Adrenal gland (tissue), 12 donors: ENCODE measurements around the gene IZUMO4. TPM values are rescaled to one million over a fixed set of nuclear protein-coding genes. Genes with fewer than 3 reads are reported as not detected.
"Not testable (repeated sequence)": the region's sequence is repeated elsewhere in the genome, so short reads cannot be mapped to it uniquely, and the experiment has no call there.

Experiments
- DNase-seq, 7 donors: peaks; one replicate each; pipeline ENCODE4 v3.0.0-alpha.2; 2019 to 2020
- H3K27ac ChIP-seq, 5 donors: fragments of 200-600 bp; sonication (generic) in 4 of 5; 1 replicate in 3 of 5; 2 replicates in 2 of 5; pipeline versions ENCODE4 v1.5.1 to v1.8.0; 2016 to 2020; ENCODE audit warnings: mild to moderate bottlenecking in 1 of 5
- H3K27me3 ChIP-seq: fragments of 200-600 bp; 2 replicates; pipeline ENCODE4 v1.8.0; 2021
- H3K36me3 ChIP-seq, 2 donors: fragments of 200-600 bp; replicated peaks in 1 of 2; 1 replicate in 1 of 2; 2 replicates in 1 of 2; pipeline versions ENCODE4 v1.5.1 to v1.8.0; 2018 to 2022
- H3K4me1 ChIP-seq, 2 donors: fragments of 200-600 bp; replicated peaks in 1 of 2; 1 replicate in 1 of 2; 2 replicates in 1 of 2; pipeline versions ENCODE4 v1.5.1 to v1.8.0; 2018 to 2021
- H3K4me3 ChIP-seq, 4 donors: fragments of 200-600 bp; sonication (generic) in 3 of 4; one replicate each; pipeline ENCODE4 v1.5.1; 2016 to 2018
- H3K9me3 ChIP-seq, 3 donors: fragments of 200-600 bp; sonication (generic) in 1 of 3; replicated peaks in 1 of 3; 1 replicate in 2 of 3; 2 replicates in 1 of 3; pipeline versions ENCODE4 v1.5.1 to v1.8.0; 2016 to 2021
- POLR2A ChIP-seq, 2 donors: fragments of 450-650 bp; IDR thresholded peaks; one replicate each; pipeline ENCODE4 v1.6.1; 2017; ENCODE audit warnings: antibody characterized with exemption in 2 of 2, mild to moderate bottlenecking in 2 of 2, moderate library complexity in 1 of 2
- WGBS, 4 donors: extraction: QIAGEN DNeasy Blood & Tissue Kit in 2 of 4; methylation state at CpG; one replicate each; pipeline versions ENCODE4 v1.1.5 to v1.1.7; 2013 to 2017; 5-methylcytosine and 5-hydroxymethylcytosine counted together
- intact Hi-C, 2 donors: fragments of 100-400 bp; cut with DNase I; formaldehyde crosslinking; loops; one replicate each; pipeline versions ENCODE4 v1.14.1 to v1.15.0; 2022 to 2023
- polyA plus RNA-seq, 3 donors: library from polyadenylated mRNA; stranded (reverse); fragments of 200-250 nt in 2 of 3; fragments of 350-450 nt in 1 of 3; fragmentation: Illumina TruSeq in 1 of 3; extraction: RNeasy Lipid Tissue Mini Kit (QIAGEN cat#74804) in 1 of 3; gene quantifications; one replicate each; pipeline ENCODE4 v1.2.3, GENCODE V29; 2013 to 2014
- total RNA-seq, 9 donors: library from RNA; depleted of rRNA in 4 of 9; stranded (reverse); fragments of >200 nt in 4 of 9; fragments of 120-200 nt in 1 of 9; fragmentation: NEBNext Ultra II Directional in 1 of 9; extraction: Animal tissue kit (Norgen Biotek cat#: 25700) in 1 of 9; gene quantifications; one replicate each; pipeline versions ENCODE4 v1.1.0 to v1.2.4, GENCODE V29; 2013 to 2023
- TF ChIP-seq, protein P1 (sequence below), 6 experiments: fragments of 450-650 bp in 4 of 6; fragments of 200-600 bp in 2 of 6; sonication (generic) in 1 of 6; IDR thresholded peaks; 1 replicate in 5 of 6; 2 replicates in 1 of 6; pipeline versions ENCODE4 v1.5.1 to v1.8.0; 2016 to 2021; ENCODE audit warnings: antibody characterized with exemption in 6 of 6, mild to moderate bottlenecking in 2 of 6, moderate library complexity in 1 of 6
- donor health status: healthy with polysubstance abuse.
- donor health status: Bipolar disorder and iron deficiency.
- donor health status: DM: yes; HTN: yes; CAD: no.
- donor health status: DM: no; HTN: no; CAD: no.
- donor health status: DM: no; HTN: no; CAD: no.
- donor health status: DM: yes; HTN: yes; CAD: no.

IZUMO4 gene
- total and polyA plus RNA-seq, 12 donors = 0.69 to 24.6 (median 2.5) TPM

DNA sequence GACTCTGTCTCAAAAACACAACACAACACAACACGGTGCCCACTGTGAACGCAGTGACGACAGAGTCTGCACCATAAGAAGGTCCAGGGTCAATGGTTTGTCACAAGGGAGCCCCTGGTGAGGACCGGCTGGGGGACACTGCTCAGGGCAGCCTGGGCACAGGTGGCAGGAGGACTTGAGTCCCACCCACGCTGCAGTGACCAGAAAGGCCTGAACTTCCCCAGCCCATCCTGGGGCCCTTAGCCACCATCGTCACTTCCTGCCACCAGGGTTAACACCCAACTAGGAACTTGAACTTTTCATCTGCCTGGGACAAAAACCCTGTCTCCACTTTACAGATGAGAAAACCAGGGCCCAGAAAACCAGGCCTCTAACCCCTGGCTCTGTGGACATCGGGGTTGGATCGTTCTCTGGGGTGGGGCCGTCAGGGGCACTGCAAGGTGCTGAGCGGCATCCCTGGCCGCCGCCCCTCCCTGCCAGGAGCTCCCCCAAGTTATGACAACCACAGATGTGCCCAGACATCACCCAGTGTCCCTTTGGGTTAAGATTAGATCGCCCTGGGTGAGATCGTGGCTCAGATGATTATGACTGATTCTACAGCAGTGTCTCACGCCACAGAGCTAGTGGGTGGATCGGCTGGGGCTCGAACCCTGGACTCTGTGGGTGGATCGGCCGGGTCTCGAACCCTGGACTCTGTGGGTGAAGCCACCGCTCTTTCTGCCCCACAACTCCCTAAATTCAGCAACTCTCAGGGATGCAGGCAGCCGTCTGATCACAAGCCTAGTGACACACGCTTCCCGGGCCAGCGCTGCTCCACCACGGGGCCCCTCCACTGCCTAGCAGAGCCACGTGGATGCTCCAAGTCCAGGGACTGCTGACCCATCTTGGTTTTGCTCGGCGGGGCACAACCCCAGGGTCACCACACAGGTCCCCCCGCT, 14.6 kb upstream of the IZUMO4 start:
- peaks cover 0 to 11% of the 10 kb centered on the region in 2 donors for H3K4me1 ChIP-seq
- H3K27me3 ChIP-seq = no peaks in the 10 kb centered on the region
- 77 to 84% (median 81%) methylated on average over 13 to 30 of the region's 30 CpGs for WGBS, 4 donors

DNA sequence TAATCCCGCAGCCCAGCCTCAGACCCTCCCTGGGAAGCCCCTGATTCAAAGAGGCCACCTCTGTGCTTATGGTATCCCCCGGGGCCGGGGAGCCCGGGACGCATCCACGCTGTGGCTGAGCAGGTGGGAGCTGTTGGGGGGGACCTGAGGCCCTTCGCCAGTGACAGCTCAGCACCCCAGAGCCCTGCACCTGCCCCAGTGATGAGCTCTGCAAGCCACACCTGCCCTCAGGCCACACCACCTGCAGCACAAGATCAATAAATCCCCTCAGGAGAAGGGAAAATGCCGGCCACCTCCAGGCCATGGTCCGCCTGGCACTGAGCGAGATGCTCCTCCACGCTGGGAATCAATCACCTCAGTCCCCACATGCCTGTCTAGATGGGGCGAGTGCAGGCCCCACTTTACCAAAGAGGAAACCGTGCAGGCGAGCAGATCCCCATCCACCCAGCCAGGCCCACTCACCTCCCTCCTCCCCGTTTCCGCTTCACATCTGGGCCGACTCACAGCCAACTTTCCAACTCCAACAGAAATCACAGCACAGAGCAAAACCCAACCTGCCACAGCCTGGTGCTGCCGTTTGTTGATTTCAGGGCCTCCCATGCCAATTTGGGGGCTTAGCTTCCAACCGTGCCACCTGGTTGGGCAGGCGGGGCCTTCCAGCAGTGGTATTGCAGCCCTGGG, 13.4 kb upstream of the IZUMO4 start:
- peak overlapping the region in 3 of 5 donors; percentile 13 to 59 (median 14) for H3K27ac ChIP-seq
- WGBS, 4 donors = 69 to 81% (median 70%) methylated on average over 9 to 20 of the region's 20 CpGs
- H3K4me3 ChIP-seq = no peak overlapping the region
- no peaks in the 10 kb centered on the region for H3K9me3 ChIP-seq
- peaks cover 0 to 20% of the 10 kb centered on the region in 2 donors for H3K36me3 ChIP-seq
- H3K4me1 ChIP-seq = peaks cover 0 to 23% of the 10 kb centered on the region in 2 donors
- intact Hi-C loops = no loop called here
- no peaks in the 10 kb centered on the region for H3K27me3 ChIP-seq
- DNase-seq = no peak
- TF ChIP-seq, protein P1, sequence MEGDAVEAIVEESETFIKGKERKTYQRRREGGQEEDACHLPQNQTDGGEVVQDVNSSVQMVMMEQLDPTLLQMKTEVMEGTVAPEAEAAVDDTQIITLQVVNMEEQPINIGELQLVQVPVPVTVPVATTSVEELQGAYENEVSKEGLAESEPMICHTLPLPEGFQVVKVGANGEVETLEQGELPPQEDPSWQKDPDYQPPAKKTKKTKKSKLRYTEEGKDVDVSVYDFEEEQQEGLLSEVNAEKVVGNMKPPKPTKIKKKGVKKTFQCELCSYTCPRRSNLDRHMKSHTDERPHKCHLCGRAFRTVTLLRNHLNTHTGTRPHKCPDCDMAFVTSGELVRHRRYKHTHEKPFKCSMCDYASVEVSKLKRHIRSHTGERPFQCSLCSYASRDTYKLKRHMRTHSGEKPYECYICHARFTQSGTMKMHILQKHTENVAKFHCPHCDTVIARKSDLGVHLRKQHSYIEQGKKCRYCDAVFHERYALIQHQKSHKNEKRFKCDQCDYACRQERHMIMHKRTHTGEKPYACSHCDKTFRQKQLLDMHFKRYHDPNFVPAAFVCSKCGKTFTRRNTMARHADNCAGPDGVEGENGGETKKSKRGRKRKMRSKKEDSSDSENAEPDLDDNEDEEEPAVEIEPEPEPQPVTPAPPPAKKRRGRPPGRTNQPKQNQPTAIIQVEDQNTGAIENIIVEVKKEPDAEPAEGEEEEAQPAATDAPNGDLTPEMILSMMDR (IDR thresholded peaks at IDR 0.05) = no peak
- TF ChIP-seq POLR2A (IDR thresholded peaks at IDR 0.05) = no peak

More for the DNA sequence above, 14.6 kb upstream of the IZUMO4 start:
- TF ChIP-seq, protein P1 (IDR thresholded peaks at IDR 0.05) = no peak
- TF ChIP-seq POLR2A (IDR thresholded peaks at IDR 0.05) = no peak
- Histone ChIP-seq H3K4me3 (no peak overlapping the region), H3K27ac (peak overlapping the region in 3 of 5 donors; percentile 6 to 53 (median 8)), H3K36me3 (peaks cover 0 to 32% of the 10 kb centered on the region in 2 donors), H3K9me3 (no peaks in the 10 kb centered on the region)
- no peak for DNase-seq
- intact Hi-C loops = no loop called here

DNA sequence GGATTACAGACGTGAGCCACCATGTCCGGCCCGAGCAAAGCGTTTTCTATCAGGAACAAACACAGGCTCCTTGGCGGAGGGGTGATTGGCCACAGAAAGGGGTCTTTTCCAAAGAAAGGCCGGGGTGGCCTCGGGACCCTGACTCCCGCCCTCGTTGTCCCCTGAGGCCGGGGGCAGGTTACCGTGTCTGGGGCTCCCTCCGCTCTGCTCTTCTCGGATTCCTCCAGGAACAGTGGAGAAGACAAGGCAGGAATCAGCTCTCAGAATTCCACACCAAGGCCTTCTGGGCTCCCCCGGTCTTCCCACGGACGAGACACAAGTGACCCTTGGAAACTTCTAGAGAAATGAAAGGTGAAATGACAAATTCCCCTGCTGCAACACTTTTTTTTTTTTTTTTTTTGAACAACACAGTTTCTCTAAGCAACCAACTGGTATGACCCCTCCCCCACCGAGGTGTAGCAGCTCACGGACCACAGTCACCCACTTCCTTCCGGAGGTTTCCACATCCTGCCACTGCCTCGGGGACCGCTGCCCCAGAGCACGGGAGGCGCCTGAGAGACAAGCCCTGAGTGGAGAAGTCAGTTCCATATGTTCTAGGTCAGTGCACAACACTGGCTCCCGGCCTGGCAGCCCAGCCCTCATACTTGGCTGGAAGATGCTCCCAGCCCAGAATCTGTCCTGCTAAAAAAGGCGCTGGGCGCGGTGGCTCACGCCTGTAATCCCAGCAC, 11.6 kb upstream of the IZUMO4 start:
- 64 to 77% (median 70%) methylated on average over 20 to 28 of the region's 28 CpGs for WGBS, 4 donors
- Histone ChIP-seq H3K27me3 (no peaks in the 10 kb centered on the region), H3K9me3 (no peaks in the 10 kb centered on the region), H3K4me3 (no peak overlapping the region), H3K36me3 (peaks cover 0 to 5% of the 10 kb centered on the region in 2 donors), H3K27ac (peak overlapping the region in 3 of 5 donors; percentile 31 to 70 (median 44)), H3K4me1 (peaks cover 0 to 37% of the 10 kb centered on the region in 2 donors)
- DNase-seq = peak in 6 of 7 donors; percentile 57 to 83 (median 70)
- TF ChIP-seq, protein P1 (IDR thresholded peaks at IDR 0.05) = no peak
- no peak for TF ChIP-seq POLR2A (IDR thresholded peaks at IDR 0.05)
- intact Hi-C loops = no loop called here

DNA sequence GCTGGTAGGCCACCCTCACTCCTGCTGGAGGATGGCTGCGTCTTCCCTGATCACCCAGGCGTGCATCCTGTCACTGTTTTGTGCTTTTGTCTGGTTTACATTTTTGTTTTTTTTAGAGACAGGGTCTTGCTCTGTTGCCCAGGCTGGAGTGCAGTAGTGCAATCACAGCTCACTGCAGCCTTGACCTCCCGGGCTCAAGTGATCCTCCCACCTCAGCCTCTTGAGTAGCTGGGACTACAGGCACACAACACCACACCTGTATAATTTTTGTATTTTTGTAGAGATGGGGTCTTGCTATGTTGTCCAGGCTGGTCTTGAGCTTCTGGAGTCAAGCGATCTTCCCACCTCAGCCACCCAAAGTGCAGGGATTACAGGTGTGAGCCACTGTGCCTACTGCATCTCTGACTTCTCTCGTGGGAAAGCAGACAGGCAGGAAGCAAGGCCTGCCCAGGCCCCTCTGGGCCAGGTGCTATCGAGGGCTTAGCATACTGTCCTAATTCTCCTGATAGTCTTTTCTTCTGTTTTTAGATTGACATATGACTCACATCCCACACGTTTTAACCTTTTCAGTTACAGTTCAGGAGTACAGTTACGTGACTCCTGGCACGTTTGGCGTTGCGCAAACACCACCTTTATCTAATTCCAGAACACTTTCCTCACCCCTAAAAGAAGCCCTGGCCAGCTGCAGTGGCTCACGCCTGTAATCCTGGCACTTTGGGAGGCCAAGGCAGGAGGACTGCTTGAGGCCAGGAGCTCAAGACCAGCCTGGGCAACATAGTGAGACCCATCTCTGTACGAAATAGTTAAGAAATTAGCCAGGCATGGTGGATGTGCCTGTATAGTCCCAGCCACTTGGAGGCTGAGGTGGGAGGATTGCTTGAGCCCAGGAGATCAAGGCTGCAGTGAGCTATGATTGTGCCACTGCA, 9.8 kb upstream of the IZUMO4 start:
- not testable (repeated sequence) for H3K9me3 ChIP-seq
- peak overlapping the region in 2 of 5 donors; percentile 7 to 52 for H3K27ac ChIP-seq
- WGBS, 4 donors = 61 to 77% (median 65%) methylated on average over 13 of the region's 13 CpGs

More for the DNA sequence above, 9.8 kb upstream of the IZUMO4 start:
- H3K27me3 ChIP-seq, H3K4me3 ChIP-seq, H3K36me3 ChIP-seq, intact Hi-C loops, DNase-seq: not testable (repeated sequence)
- H3K4me1 ChIP-seq = peaks cover 0 to 53% of the 10 kb centered on the region in 2 donors
